ENCODE measurements around the gene GNPTG.

The GNPTG gene

GRCh38 chr16:1330931-1331711 lies 20.6 kb upstream of the GNPTG start:
- DNase-seq (ENCODE audit: low read depth), result no peak
- TF ChIP-seq, protein P1, sequence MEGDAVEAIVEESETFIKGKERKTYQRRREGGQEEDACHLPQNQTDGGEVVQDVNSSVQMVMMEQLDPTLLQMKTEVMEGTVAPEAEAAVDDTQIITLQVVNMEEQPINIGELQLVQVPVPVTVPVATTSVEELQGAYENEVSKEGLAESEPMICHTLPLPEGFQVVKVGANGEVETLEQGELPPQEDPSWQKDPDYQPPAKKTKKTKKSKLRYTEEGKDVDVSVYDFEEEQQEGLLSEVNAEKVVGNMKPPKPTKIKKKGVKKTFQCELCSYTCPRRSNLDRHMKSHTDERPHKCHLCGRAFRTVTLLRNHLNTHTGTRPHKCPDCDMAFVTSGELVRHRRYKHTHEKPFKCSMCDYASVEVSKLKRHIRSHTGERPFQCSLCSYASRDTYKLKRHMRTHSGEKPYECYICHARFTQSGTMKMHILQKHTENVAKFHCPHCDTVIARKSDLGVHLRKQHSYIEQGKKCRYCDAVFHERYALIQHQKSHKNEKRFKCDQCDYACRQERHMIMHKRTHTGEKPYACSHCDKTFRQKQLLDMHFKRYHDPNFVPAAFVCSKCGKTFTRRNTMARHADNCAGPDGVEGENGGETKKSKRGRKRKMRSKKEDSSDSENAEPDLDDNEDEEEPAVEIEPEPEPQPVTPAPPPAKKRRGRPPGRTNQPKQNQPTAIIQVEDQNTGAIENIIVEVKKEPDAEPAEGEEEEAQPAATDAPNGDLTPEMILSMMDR (IDR thresholded peaks at IDR 0.05; ENCODE audit: low read length, missing control alignments), result no peak
- H3K4me3 ChIP-seq (replicated peaks; ENCODE audit: low read depth, low read length), result peak overlapping the region; percentile 30

DNA sequence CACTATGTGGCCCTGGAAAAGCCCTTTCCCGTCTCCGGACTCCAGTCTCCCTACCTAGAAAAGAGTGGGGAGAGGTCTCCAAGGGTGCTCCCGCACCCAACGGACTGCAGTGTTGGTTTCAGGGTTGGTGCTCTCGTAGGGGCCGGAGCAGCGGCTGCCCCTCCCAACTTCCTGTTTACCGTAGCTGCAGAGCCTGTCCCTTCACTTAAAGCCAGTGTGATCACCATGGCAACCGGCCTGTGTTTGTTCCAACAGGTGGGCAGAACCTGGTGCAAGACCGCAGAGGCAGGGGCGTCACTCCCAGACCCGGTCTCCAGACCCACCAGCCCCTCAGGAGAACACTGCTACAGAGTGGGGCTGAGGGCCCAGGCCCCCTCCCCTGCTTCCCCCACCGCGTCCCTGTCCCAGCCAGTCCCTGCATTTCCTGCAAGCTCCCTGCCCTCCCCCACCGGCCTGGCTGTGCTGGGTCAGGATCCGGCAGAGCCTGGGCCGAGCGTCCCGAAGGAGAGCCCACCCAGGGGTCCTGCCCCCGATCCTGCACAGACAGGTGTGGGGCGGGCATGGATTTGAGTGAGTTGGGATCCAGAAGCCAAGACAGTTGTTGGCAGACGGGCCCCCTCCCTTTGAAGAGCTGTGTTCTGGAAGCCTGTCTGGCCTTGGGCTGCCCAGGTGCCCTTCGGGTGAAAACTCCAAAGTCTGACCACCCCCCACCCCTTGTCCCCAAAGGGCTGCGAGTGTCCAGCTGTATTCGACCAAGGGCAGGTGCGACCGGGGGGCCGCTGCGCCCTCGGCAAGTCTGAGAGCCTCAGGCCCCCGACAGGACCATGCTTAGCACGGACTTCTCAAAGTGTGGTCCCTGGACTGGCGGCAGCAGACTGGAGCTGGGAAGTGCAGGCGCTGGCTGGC lies 19.8 kb upstream of the GNPTG start:
- H3K4me3 ChIP-seq (replicated peaks; ENCODE audit: low read depth, low read length), result peak overlapping the region; percentile 30
- TF ChIP-seq, protein P1 (IDR thresholded peaks at IDR 0.05; ENCODE audit: low read length, missing control alignments), result no peak
- DNase-seq (ENCODE audit: low read depth), result peak; percentile 84

- TF ChIP-seq, protein P1 (IDR thresholded peaks at IDR 0.05; ENCODE audit: low read length, missing control alignments), result no peak
- DNase-seq (ENCODE audit: low read depth), result no peak
- peak overlapping the region; percentile 37 for H3K4me3 ChIP-seq (replicated peaks; ENCODE audit: low read depth, low read length)
Measured at GRCh38 chr16:1332618-1333148, 19.0 kb upstream of the GNPTG start.

DNA sequence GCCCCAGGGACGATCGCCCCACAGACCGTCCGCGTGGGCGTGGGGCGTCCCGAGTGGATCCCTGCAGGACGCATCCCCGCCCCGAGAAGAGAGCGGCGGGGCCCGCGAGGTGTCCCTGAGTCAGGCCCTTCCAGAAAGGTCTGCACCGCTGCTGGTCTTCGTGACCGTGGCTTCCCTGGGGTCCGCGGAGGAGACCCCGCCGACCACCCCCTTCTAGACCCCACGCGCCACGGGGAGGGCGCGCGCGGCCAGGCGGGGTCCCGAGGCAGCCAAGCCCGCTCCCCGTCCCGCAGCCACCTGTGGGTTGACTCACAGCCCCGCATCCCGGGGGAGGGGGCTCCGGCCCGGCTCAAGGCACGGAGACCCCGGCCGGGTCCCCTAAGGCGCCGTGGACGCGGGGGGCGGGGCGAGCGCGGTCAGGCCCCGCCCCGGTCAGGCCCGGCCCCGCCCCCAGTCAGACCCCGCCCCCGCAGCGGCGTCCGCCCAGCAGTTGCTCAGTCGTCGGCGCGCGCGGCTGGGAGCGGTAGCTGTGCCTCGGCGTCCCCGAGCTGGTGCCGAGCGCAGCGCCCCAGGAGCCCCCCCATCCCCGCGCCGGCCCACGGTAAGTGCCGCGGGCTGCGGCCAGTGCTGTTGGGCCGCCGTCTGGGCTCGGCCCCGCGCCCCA lies 18.4 kb upstream of the GNPTG start, which contains the start of gene BAIAP3:
TSS of gene BAIAP3 (plus strand) at position 497 of the 664 bp plus-strand sequence. CDS start 4,905 bp downstream, outside the sequence.
- DNase-seq (ENCODE audit: low read depth), result peak; percentile 35
- peak within 1 kb of the TSS; percentile 37 for H3K4me3 ChIP-seq (replicated peaks; ENCODE audit: low read depth, low read length)

DNA sequence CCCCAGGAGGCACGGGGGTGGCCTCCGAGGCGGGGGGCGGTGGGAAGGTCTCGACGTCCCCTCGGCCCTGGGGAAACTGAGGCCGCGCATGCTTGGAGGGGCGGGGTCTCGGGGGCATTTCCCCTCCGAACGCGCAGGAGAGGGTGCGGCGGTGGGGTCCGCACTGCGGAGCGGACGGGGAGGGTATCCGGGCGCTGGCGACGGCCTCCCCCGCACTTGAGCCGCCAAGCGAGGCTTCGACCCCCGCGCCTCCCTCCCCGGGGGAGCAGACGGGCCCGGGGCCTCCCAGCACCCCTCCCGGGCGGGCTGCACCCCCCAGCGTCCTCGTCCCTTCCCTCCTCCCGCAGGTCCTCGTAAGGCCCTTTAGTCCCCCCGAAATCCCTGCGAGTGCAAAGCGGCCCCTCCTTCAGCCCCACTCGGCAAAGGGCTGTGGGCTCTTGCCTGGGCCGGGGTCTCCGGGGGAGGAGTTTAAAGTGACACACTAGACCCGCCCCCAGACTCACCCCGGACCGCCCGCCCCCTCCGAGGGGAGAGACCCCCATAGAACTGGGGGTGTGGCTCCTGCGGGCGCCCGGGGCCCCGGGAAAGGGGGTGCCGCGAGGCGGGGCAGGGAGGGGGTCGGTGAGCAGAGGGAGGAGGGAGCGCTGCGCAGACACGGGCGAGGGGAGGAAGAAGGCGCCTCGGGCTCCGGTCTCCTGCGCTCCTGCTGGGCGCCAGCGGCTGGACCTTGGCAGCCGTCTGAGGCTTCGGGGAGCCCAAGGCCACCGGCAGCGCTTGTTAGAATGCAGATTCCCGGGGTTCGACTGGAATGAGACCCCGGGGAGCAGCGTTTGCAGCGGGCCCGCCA lies 17.7 kb upstream of the GNPTG start:
- TF ChIP-seq, protein P1 (IDR thresholded peaks at IDR 0.05; ENCODE audit: low read length, missing control alignments), result no peak
- no peak for DNase-seq (ENCODE audit: low read depth)
- H3K4me3 ChIP-seq (replicated peaks; ENCODE audit: low read depth, low read length), result peak overlapping the region; percentile 12

More for the DNA sequence above, 18.4 kb upstream of the GNPTG start, which contains the start of gene BAIAP3:
- TF ChIP-seq, protein P1 (IDR thresholded peaks at IDR 0.05; ENCODE audit: low read length, missing control alignments), result no peak

Measured in fibroblast of pulmonary artery (primary cell).